Astrocyte (in vitro differentiated cells and primary cell): Measurements from ENCODE around the gene MBNL1.

Experiments
- EZH2 ChIP-seq: IDR thresholded peaks from 2 replicates; pipeline ENCODE4 v1.6.1; 2012; ENCODE audit warnings: mild to moderate bottlenecking, low read length, inconsistent platforms; ENCODE audit not compliant: insufficient read depth
- TF ChIP-seq, protein P1 (sequence below): IDR thresholded peaks from 2 replicates; pipeline ENCODE4 v1.5.1; 2011; ENCODE audit warnings: low read depth, mild to moderate bottlenecking, inconsistent platforms, low read length, moderate library complexity; ENCODE audit not compliant: insufficient read depth

DNA sequence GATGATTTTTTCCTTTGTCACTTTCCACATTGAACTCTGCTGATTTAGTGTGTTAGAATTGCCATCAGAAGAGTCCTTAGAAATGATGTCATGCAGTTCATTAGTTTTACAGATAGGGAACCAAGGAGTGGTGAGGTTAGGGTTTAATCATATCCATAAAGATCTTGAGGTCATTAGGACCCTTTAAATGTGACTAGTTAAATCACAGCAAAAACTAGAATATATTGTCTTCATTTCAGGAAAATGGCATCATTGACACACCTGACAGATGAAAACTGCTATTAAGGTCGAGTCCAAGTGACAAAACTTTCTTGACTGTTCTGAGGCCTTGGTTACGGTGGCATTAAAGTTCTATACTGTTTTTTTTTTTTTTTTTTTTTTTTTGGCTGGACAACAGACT is 50.5 kb downstream of the MBNL1 start:
- TF ChIP-seq, protein P1, sequence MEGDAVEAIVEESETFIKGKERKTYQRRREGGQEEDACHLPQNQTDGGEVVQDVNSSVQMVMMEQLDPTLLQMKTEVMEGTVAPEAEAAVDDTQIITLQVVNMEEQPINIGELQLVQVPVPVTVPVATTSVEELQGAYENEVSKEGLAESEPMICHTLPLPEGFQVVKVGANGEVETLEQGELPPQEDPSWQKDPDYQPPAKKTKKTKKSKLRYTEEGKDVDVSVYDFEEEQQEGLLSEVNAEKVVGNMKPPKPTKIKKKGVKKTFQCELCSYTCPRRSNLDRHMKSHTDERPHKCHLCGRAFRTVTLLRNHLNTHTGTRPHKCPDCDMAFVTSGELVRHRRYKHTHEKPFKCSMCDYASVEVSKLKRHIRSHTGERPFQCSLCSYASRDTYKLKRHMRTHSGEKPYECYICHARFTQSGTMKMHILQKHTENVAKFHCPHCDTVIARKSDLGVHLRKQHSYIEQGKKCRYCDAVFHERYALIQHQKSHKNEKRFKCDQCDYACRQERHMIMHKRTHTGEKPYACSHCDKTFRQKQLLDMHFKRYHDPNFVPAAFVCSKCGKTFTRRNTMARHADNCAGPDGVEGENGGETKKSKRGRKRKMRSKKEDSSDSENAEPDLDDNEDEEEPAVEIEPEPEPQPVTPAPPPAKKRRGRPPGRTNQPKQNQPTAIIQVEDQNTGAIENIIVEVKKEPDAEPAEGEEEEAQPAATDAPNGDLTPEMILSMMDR: no peak
- TF ChIP-seq EZH2: no peak
